ENCODE data around the gene CD99L2. TPM values are rescaled to one million over a fixed set of nuclear protein-coding genes. Genes with fewer than 3 reads are reported as not detected.

The CD99L2 gene
- total and polyA plus RNA-seq, 4 donors: 22.3 to 39.6 (median 23.8) TPM

GRCh38 chrX:150813922-150814321, 84.5 kb downstream of the CD99L2 start:
- Histone ChIP-seq H3K27me3 (ENCODE audit: control insufficient read depth in 3 of 3, insufficient read depth in 3 of 3, low read length in 2 of 3) (no peaks in the 10 kb centered on the region), H3K9me3 (ENCODE audit: control insufficient read depth in 4 of 4, insufficient read depth in 3 of 4, low read length in 3 of 4) (no peaks in the 10 kb centered on the region), H3K36me3 (ENCODE audit: control insufficient read depth in 4 of 4, insufficient read depth in 4 of 4, low read length in 4 of 4) (peaks cover 0 to 3% (median 0%) of the 10 kb centered on the region in 4 donors), H3K27ac (ENCODE audit: low read depth in 1 of 2, low read length in 1 of 2) (no peak overlapping the region), H3K4me3 (no peak overlapping the region), H3K4me1 (ENCODE audit: control insufficient read depth in 5 of 5, insufficient read depth in 5 of 5, low read length in 5 of 5) (no peaks in the 10 kb centered on the region), H3K9ac (ENCODE audit: insufficient read depth in 1 of 2, low read length in 2 of 2) (no peak overlapping the region)
- 77 to 98% methylated on average over 5 of the region's 5 CpGs for WGBS, 2 donors
- no peak for TF ChIP-seq CTCF (IDR thresholded peaks at IDR 0.05; ENCODE audit: control extremely low read depth, extremely low read depth)
- DNase-seq: no peak
- ATAC-seq (ENCODE audit: insufficient read depth, low FRiP score): no peak

- no peak overlapping the region for H3K4me3 ChIP-seq
- H3K36me3 ChIP-seq (ENCODE audit: control insufficient read depth in 4 of 4, insufficient read depth in 4 of 4, low read length in 4 of 4): no peaks in the 10 kb centered on the region
- ATAC-seq (ENCODE audit: insufficient read depth, low FRiP score) (no peak), DNase-seq (no peak)
- no peak overlapping the region for H3K27ac ChIP-seq (ENCODE audit: low read depth in 1 of 2, low read length in 1 of 2)
- H3K4me1 ChIP-seq (ENCODE audit: control insufficient read depth in 5 of 5, insufficient read depth in 5 of 5, low read length in 5 of 5): no peaks in the 10 kb centered on the region
- no peak overlapping the region for H3K9ac ChIP-seq (ENCODE audit: insufficient read depth in 1 of 2, low read length in 2 of 2)
- no peak for TF ChIP-seq CTCF (IDR thresholded peaks at IDR 0.05; ENCODE audit: control extremely low read depth, extremely low read depth)
- no peaks in the 10 kb centered on the region for H3K27me3 ChIP-seq (ENCODE audit: control insufficient read depth in 3 of 3, insufficient read depth in 3 of 3, low read length in 2 of 3)
- H3K9me3 ChIP-seq (ENCODE audit: control insufficient read depth in 4 of 4, insufficient read depth in 3 of 4, low read length in 3 of 4): no peaks in the 10 kb centered on the region
- 71 to 100% methylated on average over 1 of the region's 1 CpG for WGBS, 2 donors
Measured at GRCh38 chrX:150806827-150807226, 91.6 kb downstream of the CD99L2 start.

- WGBS, 2 donors: 95 to 97% methylated on average over 2 of the region's 2 CpGs
- Histone ChIP-seq H3K4me3 (no peak overlapping the region), H3K9ac (ENCODE audit: insufficient read depth in 1 of 2, low read length in 2 of 2) (no peak overlapping the region), H3K9me3 (ENCODE audit: control insufficient read depth in 4 of 4, insufficient read depth in 3 of 4, low read length in 3 of 4) (no peaks in the 10 kb centered on the region), H3K27me3 (ENCODE audit: control insufficient read depth in 3 of 3, insufficient read depth in 3 of 3, low read length in 2 of 3) (no peaks in the 10 kb centered on the region), H3K36me3 (ENCODE audit: control insufficient read depth in 4 of 4, insufficient read depth in 4 of 4, low read length in 4 of 4) (no peaks in the 10 kb centered on the region), H3K4me1 (ENCODE audit: control insufficient read depth in 5 of 5, insufficient read depth in 5 of 5, low read length in 5 of 5) (no peaks in the 10 kb centered on the region), H3K27ac (ENCODE audit: low read depth in 1 of 2, low read length in 1 of 2) (no peak overlapping the region)
- DNase-seq: no peak
- ATAC-seq (ENCODE audit: insufficient read depth, low FRiP score): no peak
- TF ChIP-seq CTCF (IDR thresholded peaks at IDR 0.05; ENCODE audit: control extremely low read depth, extremely low read depth): no peak
Measured at GRCh38 chrX:150805736-150806135, 92.7 kb downstream of the CD99L2 start.

- Histone ChIP-seq H3K4me1 (ENCODE audit: control insufficient read depth in 5 of 5, insufficient read depth in 5 of 5, low read length in 5 of 5) (no peaks in the 10 kb centered on the region), H3K9ac (ENCODE audit: insufficient read depth in 1 of 2, low read length in 2 of 2) (no peak overlapping the region), H3K36me3 (ENCODE audit: control insufficient read depth in 4 of 4, insufficient read depth in 4 of 4, low read length in 4 of 4) (peaks cover 0 to 9% (median 4%) of the 10 kb centered on the region in 4 donors), H3K27ac (ENCODE audit: low read depth in 1 of 2, low read length in 1 of 2) (no peak overlapping the region), H3K9me3 (ENCODE audit: control insufficient read depth in 4 of 4, insufficient read depth in 3 of 4, low read length in 3 of 4) (no peaks in the 10 kb centered on the region), H3K4me3 (no peak overlapping the region), H3K27me3 (ENCODE audit: control insufficient read depth in 3 of 3, insufficient read depth in 3 of 3, low read length in 2 of 3) (no peaks in the 10 kb centered on the region)
- TF ChIP-seq CTCF (IDR thresholded peaks at IDR 0.05; ENCODE audit: control extremely low read depth, extremely low read depth): no peak
- DNase-seq: no peak
- ATAC-seq (ENCODE audit: insufficient read depth, low FRiP score): no peak
- WGBS, 2 donors: 70 to 84% methylated on average over 5 of the region's 5 CpGs
Measured at GRCh38 chrX:150792949-150793527, 105.4 kb downstream of the CD99L2 start.

Data from lung (tissue), 12 donors.